Body of pancreas (tissue), 4 donors: ENCODE results near the gene COL15A1. TPM values are rescaled to one million over a fixed set of nuclear protein-coding genes. Genes with fewer than 3 reads are reported as not detected.

Experiments used
- ATAC-seq: fragments of 150-250 bp; one replicate; pipeline ENCODE4 v1.9.1; 2016
- DNase-seq, 4 donors: peaks; one replicate each; pipeline ENCODE4 v3.0.0-alpha.2; 2019
- H3K27ac ChIP-seq, 4 donors: fragments of 200-600 bp; sonication (generic); 1 replicate in 3 of 4; 2 replicates in 1 of 4; pipeline versions ENCODE4 v1.5.1 to v1.6.1; 2016 to 2019; ENCODE audit warnings: mild to moderate bottlenecking in 1 of 4, mixed read lengths in 1 of 4, moderate library complexity in 1 of 4
- H3K27me3 ChIP-seq, 2 donors: fragments of 200-600 bp; sonication (generic); one replicate each; pipeline ENCODE4 v1.6.0; 2016; ENCODE audit warnings: mild to moderate bottlenecking in 1 of 2
- H3K36me3 ChIP-seq, 2 donors: fragments of 200-600 bp; sonication (generic); replicated peaks in 1 of 2; 2 replicates each; pipeline ENCODE4 v1.5.1; 2016; ENCODE audit warnings: low read depth in 2 of 2; ENCODE audit not compliant: insufficient read depth in 1 of 2
- H3K4me1 ChIP-seq: fragments of 200-600 bp; sonication (generic); one replicate; pipeline ENCODE4 v1.6.0; 2016
- H3K4me3 ChIP-seq, 2 donors: fragments of 200-600 bp; sonication (generic); 1 replicate in 1 of 2; 2 replicates in 1 of 2; pipeline ENCODE4 v1.5.1; 2016 to 2019
- H3K9me3 ChIP-seq, 3 donors: fragments of 200-600 bp; sonication (generic); 1 replicate in 2 of 3; 2 replicates in 1 of 3; pipeline ENCODE4 v1.5.1; 2016
- CTCF ChIP-seq, 7 experiments: fragments of 450-650 bp in 4 of 7; fragments of 200-600 bp in 3 of 7; sonication (generic) in 3 of 7; IDR thresholded peaks; one replicate each; pipeline ENCODE4 v1.5.1; 2016 to 2019; ENCODE audit warnings: antibody characterized with exemption in 7 of 7
- POLR2A ChIP-seq, 3 donors: fragments of 450-650 bp; IDR thresholded peaks; one replicate each; pipeline ENCODE4 v1.6.1; 2016; ENCODE audit warnings: antibody characterized with exemption in 3 of 3, mild to moderate bottlenecking in 2 of 3
- WGBS, 2 donors: methylation state at CpG; one replicate each; pipeline ENCODE4 v1.1.5; 2017; 5-methylcytosine and 5-hydroxymethylcytosine counted together
- intact Hi-C: fragments of 100-400 bp; cut with DNase I; formaldehyde crosslinking; loops from one replicate; pipeline ENCODE4 v1.15.1; 2023
- total RNA-seq, 2 donors: library from RNA; depleted of rRNA; stranded (reverse); fragments of >200 nt; gene quantifications; one replicate each; pipeline ENCODE4 v1.1.0, GENCODE V29; 2016

COL15A1 gene
- 10 to 100 TPM in 1 of 2 donors, 1 to 10 TPM in 1; 6.7 to 55.4 TPM for total RNA-seq

DNA sequence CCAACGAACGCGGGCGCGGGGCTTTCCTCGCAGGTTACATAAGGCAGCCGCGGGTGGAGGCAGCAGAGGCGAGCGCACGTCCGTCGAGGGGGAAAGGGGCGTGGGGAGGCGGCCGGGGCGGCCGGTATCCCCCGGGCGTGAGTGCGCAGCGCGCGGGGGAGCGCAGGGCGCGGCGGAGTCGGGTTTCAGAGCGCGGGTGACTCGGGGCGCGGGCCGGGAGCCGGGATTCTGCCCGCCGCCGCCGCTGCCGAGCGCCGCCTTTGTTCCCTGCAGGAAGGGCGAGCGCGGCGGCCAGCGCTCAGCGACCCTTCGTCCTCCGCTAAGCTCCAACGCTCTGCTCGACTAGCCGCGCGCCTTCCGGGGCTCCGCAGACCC is at the start of gene COL15A1:
TSS of gene COL15A1 (plus strand) at position 226 of the 375 bp plus-strand sequence. CDS start 155 bp downstream, outside the sequence.
- intact Hi-C loops = no loop called here
- WGBS, 2 donors = 0 to 1% methylated on average over 3 to 58 of the region's 58 CpGs
- peak; percentile 74 for ATAC-seq
- Histone ChIP-seq H3K27me3 (no peaks in the 10 kb centered on the region), H3K4me3 (peak within 1 kb of the TSS; percentile 29 to 34), H3K4me1 (peaks cover 19% of the 10 kb centered on the region), H3K27ac (peak within 1 kb of the TSS in 3 of 4 donors; percentile 38 to 49 (median 39)), H3K9me3 (no peaks in the 10 kb centered on the region), H3K36me3 (no peaks in the 10 kb centered on the region)
- peak; percentile 12 to 56 (median 30) for DNase-seq
- TF ChIP-seq POLR2A (IDR thresholded peaks at IDR 0.05) (no peak), CTCF (IDR thresholded peaks at IDR 0.05) (no peak)

DNA sequence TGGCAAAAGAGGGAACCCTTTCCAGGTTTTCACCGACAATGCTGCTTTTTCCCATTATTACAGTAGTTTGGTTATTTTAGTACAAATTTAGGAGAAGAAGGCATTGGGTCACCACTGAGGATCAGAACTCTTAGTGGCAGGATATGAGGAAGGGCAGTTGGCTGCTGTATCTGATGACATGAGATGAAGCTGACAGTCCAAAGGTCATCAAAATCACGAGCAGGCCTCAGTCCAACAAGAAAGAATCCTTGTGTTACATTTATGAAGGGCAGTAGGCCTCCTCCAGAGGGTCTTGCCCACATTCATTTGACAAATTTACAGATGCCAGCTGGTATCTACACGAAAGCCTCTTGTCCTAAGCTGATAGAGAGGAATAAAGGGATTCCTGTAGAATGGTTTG is 49.5 kb upstream of the COL15A1 start:
- Histone ChIP-seq H3K27me3 (no peaks in the 10 kb centered on the region), H3K9me3 (no peaks in the 10 kb centered on the region), H3K27ac (no peak overlapping the region), H3K4me3 (no peak overlapping the region), H3K36me3 (no peaks in the 10 kb centered on the region), H3K4me1 (peaks cover 7% of the 10 kb centered on the region)
- TF ChIP-seq POLR2A (IDR thresholded peaks at IDR 0.05) = no peak
- no peak for TF ChIP-seq CTCF (IDR thresholded peaks at IDR 0.05)
- DNase-seq = no peak
- intact Hi-C loops = no loop called here
- 74 to 76% methylated on average over 3 of the region's 3 CpGs for WGBS, 2 donors
- ATAC-seq = no peak

DNA sequence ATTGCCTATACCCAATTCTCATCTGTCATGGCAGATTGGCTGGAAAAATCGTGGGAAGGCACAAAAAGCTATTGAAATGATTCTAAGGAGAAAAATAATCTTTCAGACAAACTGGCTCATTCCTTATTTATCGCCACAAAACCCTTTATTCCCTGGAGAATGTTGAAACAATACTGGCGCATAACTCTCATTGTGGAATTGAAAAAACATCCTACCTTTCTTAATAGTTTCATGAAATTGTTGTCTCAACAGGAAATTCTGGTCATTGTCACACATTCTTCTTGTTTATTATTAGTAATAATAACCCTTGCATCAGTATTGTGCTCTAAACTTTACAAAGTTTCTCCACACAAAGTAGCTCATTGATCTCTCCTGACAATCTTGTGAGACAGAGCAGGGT is 48.9 kb upstream of the COL15A1 start:
- no peak for ATAC-seq

DNA sequence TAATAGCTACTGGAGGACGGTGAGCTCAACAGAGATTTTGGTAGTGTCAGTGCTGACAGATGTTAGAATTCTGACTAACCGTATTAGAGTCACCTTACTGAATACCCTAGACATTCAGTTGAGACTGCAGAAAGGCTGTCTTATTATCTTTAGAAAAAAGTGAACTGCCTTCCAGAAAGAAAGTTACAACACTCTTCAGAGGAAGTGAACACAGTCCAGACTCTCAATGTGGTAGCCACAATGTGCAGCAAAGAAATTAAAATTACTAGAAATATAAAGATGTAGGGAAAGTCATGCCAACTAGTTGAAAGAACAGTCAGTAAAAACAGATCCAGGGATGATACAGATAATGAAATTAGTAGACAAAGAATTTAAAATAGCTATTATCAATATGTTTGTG is 47.1 kb upstream of the COL15A1 start:
- H3K4me3 ChIP-seq = no peak overlapping the region
- DNase-seq (no peak), ATAC-seq (no peak)
- 87 to 94% methylated on average over 2 of the region's 2 CpGs for WGBS, 2 donors
- H3K27me3 ChIP-seq = no peaks in the 10 kb centered on the region
- no peak for TF ChIP-seq POLR2A (IDR thresholded peaks at IDR 0.05)
- TF ChIP-seq CTCF (IDR thresholded peaks at IDR 0.05) = no peak
- H3K9me3 ChIP-seq = no peaks in the 10 kb centered on the region
- intact Hi-C loops = no loop called here
- no peaks in the 10 kb centered on the region for H3K36me3 ChIP-seq
- H3K27ac ChIP-seq = no peak overlapping the region
- H3K4me1 ChIP-seq = no peaks in the 10 kb centered on the region

More for the DNA sequence above, 48.9 kb upstream of the COL15A1 start:
- no peaks in the 10 kb centered on the region for H3K9me3 ChIP-seq
- intact Hi-C loops = no loop called here
- H3K4me1 ChIP-seq = peaks cover 7% of the 10 kb centered on the region
- H3K36me3 ChIP-seq = no peaks in the 10 kb centered on the region
- WGBS, 2 donors = 75 to 84% methylated on average over 3 of the region's 3 CpGs
- H3K27ac ChIP-seq = no peak overlapping the region
- no peak for DNase-seq
- no peaks in the 10 kb centered on the region for H3K27me3 ChIP-seq
- TF ChIP-seq POLR2A (IDR thresholded peaks at IDR 0.05) (no peak), CTCF (IDR thresholded peaks at IDR 0.05) (no peak)
- H3K4me3 ChIP-seq = no peak overlapping the region

DNA sequence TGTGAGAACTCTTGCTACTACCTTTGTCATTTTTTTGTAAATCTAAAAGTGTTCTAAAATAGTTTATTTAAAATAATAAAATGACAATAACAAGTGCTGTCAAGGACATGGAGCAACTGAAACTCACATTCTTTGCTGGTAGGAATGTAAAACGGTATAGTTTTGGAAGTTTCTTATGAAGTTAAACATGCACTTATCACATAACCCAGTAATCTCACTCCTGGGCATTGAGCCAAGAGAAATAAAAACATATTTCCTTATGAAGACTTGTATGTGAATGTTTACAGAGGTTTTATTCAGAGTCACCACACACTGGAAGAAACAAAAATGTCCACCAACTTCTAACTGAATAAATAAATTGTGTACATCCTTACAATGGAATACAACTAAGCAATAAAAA is 46.0 kb upstream of the COL15A1 start:
- Histone ChIP-seq H3K27ac (no peak overlapping the region), H3K27me3 (no peaks in the 10 kb centered on the region), H3K4me3 (no peak overlapping the region), H3K36me3 (no peaks in the 10 kb centered on the region), H3K9me3 (no peaks in the 10 kb centered on the region), H3K4me1 (no peaks in the 10 kb centered on the region)
- intact Hi-C loops = no loop called here
- WGBS, 2 donors = 5 to 12% methylated on average over 1 of the region's 1 CpG
- DNase-seq = no peak
- no peak for ATAC-seq
- no peak for TF ChIP-seq POLR2A (IDR thresholded peaks at IDR 0.05)
- no peak for TF ChIP-seq CTCF (IDR thresholded peaks at IDR 0.05)
